MCF 10A (cell line): ENCODE results near the gene PARD3B. TPM values are rescaled to one million over a fixed set of nuclear protein-coding genes. Genes with fewer than 3 reads are reported as not detected.

Experiments used
- BruUV-seq: library from RNA; stranded (reverse); fragments of 400-500 nt; replicated peaks from 2 replicates; lab custom pipeline; 2021; lab: Mats Ljungman, UMichigan
- CTCF ChIA-PET: fragments of 300-600 bp; sonication (Branson Sonifier 250); formaldehyde crosslinking; extraction: SDS; loops from one replicate; lab custom pipeline; 2021; ENCODE audit warnings: antibody characterized with exemption, inconsistent platforms; lab: Yijun Ruan, JAX
- POLR2A ChIA-PET: fragments of 300-600, 350-650 bp; sonication (Branson Sonifier 250); formaldehyde crosslinking; extraction: SDS; loops from one replicate; lab custom pipeline; 2020; ENCODE audit warnings: antibody characterized with exemption, inconsistent platforms; lab: Yijun Ruan, JAX
- DNase-seq: peaks from one replicate; pipeline ENCODE4 v3.0.0-alpha.2; 2018; ENCODE audit not compliant: unreplicated experiment
- H3K27ac Mint-ChIP-seq: one replicate; pipeline ENCODE4 v1.8.0; 2022; ENCODE audit warnings: mild to moderate bottlenecking, low read depth, mixed read lengths; ENCODE audit not compliant: unreplicated experiment
- H3K27me3 Mint-ChIP-seq: one replicate; pipeline ENCODE4 v1.8.0; 2022; ENCODE audit warnings: mixed read lengths; ENCODE audit not compliant: insufficient read depth, unreplicated experiment
- H3K36me3 Mint-ChIP-seq: one replicate; pipeline ENCODE4 v1.8.0; 2022; ENCODE audit warnings: mild to moderate bottlenecking, moderate library complexity, mixed read lengths; ENCODE audit not compliant: insufficient read depth, unreplicated experiment
- H3K4me1 Mint-ChIP-seq: one replicate; pipeline ENCODE4 v1.8.0; 2022; ENCODE audit warnings: mixed read lengths; ENCODE audit not compliant: insufficient read depth, unreplicated experiment
- H3K4me3 Mint-ChIP-seq: one replicate; pipeline ENCODE4 v1.8.0; 2022; ENCODE audit warnings: mild to moderate bottlenecking, moderate library complexity, mixed read lengths; ENCODE audit not compliant: unreplicated experiment
- H3K9me3 Mint-ChIP-seq: one replicate; pipeline ENCODE4 v1.8.0; 2022; ENCODE audit warnings: mixed read lengths; ENCODE audit not compliant: unreplicated experiment
- CTCF ChIP-seq: fragments of 200-600 bp; IDR thresholded peaks from one replicate; pipeline ENCODE4 v1.8.0; 2022; ENCODE audit warnings: antibody characterized with exemption, mild to moderate bottlenecking; ENCODE audit not compliant: unreplicated experiment
- intact Hi-C: fragments of 100-400 bp; cut with micrococcal nuclease; formaldehyde crosslinking; loops from 2 replicates; pipeline ENCODE4 v1.14.1; 2022
- total RNA-seq: library from RNA; stranded (reverse); gene quantifications from 2 replicates; pipeline ENCODE4 v1.2.3, GENCODE V29; 2022

Gene PARD3B
- total RNA-seq, 1 experiment from 2014 or later = 11.6 TPM

- TF ChIP-seq CTCF = no peak
- CTCF ChIA-PET = interaction anchor here (0.6 kb wide), 1 partner anchor 33 kb away, joined by 3 read pairs; no protein-coding TSS in a partner anchor
- POLR2A ChIA-PET = no interaction called here
- intact Hi-C loops = no loop called here
- H3K27ac Mint-ChIP-seq = no peak overlapping the region
- no TSS peak for BruUV-seq
- no peak overlapping the region for H3K4me3 Mint-ChIP-seq
- no peaks in the 10 kb centered on the region for H3K27me3 Mint-ChIP-seq
- H3K36me3 Mint-ChIP-seq = peaks cover 4% of the 10 kb centered on the region
- no peaks in the 10 kb centered on the region for H3K9me3 Mint-ChIP-seq
- no peak for DNase-seq
- peaks cover 31% of the 10 kb centered on the region for H3K4me1 Mint-ChIP-seq
Observed at GRCh38 chr2:205657579-205657978, 1112.3 kb downstream of the PARD3B start.

GRCh38 chr2:205658068-205658467, 1112.8 kb downstream of the PARD3B start:
- ChIA-PET POLR2A (no interaction called here), CTCF (no interaction called here)
- DNase-seq = no peak
- Mint-ChIP-seq H3K27ac (no peak overlapping the region), H3K27me3 (no peaks in the 10 kb centered on the region), H3K4me1 (peaks cover 31% of the 10 kb centered on the region), H3K9me3 (no peaks in the 10 kb centered on the region), H3K4me3 (no peak overlapping the region), H3K36me3 (peaks cover 3% of the 10 kb centered on the region)
- TF ChIP-seq CTCF = no peak
- intact Hi-C loops = no loop called here
- no TSS peak for BruUV-seq

- no peak for TF ChIP-seq CTCF
- no peaks in the 10 kb centered on the region for H3K36me3 Mint-ChIP-seq
- H3K27ac Mint-ChIP-seq = no peak overlapping the region
- H3K9me3 Mint-ChIP-seq = no peaks in the 10 kb centered on the region
- no peak overlapping the region for H3K4me3 Mint-ChIP-seq
- H3K4me1 Mint-ChIP-seq = peaks cover 31% of the 10 kb centered on the region
- ChIA-PET POLR2A (no interaction called here), CTCF (no interaction called here)
- BruUV-seq = no TSS peak
- DNase-seq = no peak
- intact Hi-C loops = no loop called here
- no peaks in the 10 kb centered on the region for H3K27me3 Mint-ChIP-seq
Observed at GRCh38 chr2:205658572-205658971, 1113.3 kb downstream of the PARD3B start.

- Mint-ChIP-seq H3K4me3 (no peak overlapping the region), H3K27ac (no peak overlapping the region), H3K4me1 (peaks cover 31% of the 10 kb centered on the region), H3K36me3 (no peaks in the 10 kb centered on the region), H3K27me3 (no peaks in the 10 kb centered on the region), H3K9me3 (no peaks in the 10 kb centered on the region)
- no peak for TF ChIP-seq CTCF
- POLR2A ChIA-PET = interaction anchor here (0.7 to 1.7 kb wide), 3 partner anchors 8 to 15 kb away, joined by 4 read pairs; no protein-coding TSS in a partner anchor
- intact Hi-C loops = no loop called here
- DNase-seq = no peak
- CTCF ChIA-PET = interaction anchor here (2.2 kb wide), 1 partner anchor 16 kb away, joined by 8 read pairs; no protein-coding TSS in a partner anchor
- no TSS peak for BruUV-seq
Observed at GRCh38 chr2:205659922-205660321, 1114.6 kb downstream of the PARD3B start.
